HEK293 (cell line): Measurements from ENCODE around the gene SLC41A1.
A peak's percentile ranks its signal among the peaks of the same experiment; 100 is the strongest.

Experiments used
- CTCF ChIA-PET: fragments of 350-600 bp; formaldehyde crosslinking; extraction: SDS; loops from one replicate; lab custom pipeline; 2021; ENCODE audit warnings: antibody characterized with exemption; lab: Yijun Ruan, JAX
- POLR2A ChIA-PET: fragments of 300-600 bp; formaldehyde crosslinking; extraction: SDS; loops from one replicate; lab custom pipeline; 2020; ENCODE audit warnings: antibody characterized with exemption, inconsistent platforms; lab: Yijun Ruan, JAX
- H3K27ac ChIP-seq: fragments of 200-500 bp; sonication (Bioruptor generic); 2 replicates; pipeline ENCODE4 v1.5.1; 2014; ENCODE audit warnings: low read depth, low read length, control low read depth, inconsistent platforms; ENCODE audit errors: extremely low read depth
- H3K36me3 ChIP-seq, 2 experiments: fragments of 200-500 bp in 1 of 2; sonication (Bioruptor generic) in 1 of 2; 1 replicate in 1 of 2; 2 replicates in 1 of 2; pipeline ENCODE4 v1.5.1; 2014 to 2017; ENCODE audit warnings: inconsistent platforms in 2 of 2, low read length in 2 of 2; ENCODE audit not compliant: control insufficient read depth in 2 of 2, insufficient read depth in 1 of 2
- H3K4me1 ChIP-seq: fragments of 200-500 bp; sonication (Bioruptor generic); 2 replicates; pipeline ENCODE4 v1.5.1; 2014; ENCODE audit warnings: mild to moderate bottlenecking, low read length, inconsistent platforms; ENCODE audit not compliant: control insufficient read depth, insufficient read depth
- H3K4me3 ChIP-seq: 2 replicates; pipeline ENCODE4 v1.5.1; 2011; ENCODE audit warnings: low read depth, mild to moderate bottlenecking, control low read depth, low read length, moderate library complexity
- H3K9me3 ChIP-seq: fragments of 200-500 bp; sonication (Bioruptor generic); 2 replicates; pipeline ENCODE4 v1.5.1; 2014; ENCODE audit warnings: low read depth, low read length, inconsistent platforms; ENCODE audit not compliant: control insufficient read depth, insufficient read depth
- BCL11B ChIP-seq: fragments of 450-650 bp; formaldehyde crosslinking; IDR thresholded peaks from 2 replicates; pipeline ENCODE4 v1.5.1; 2016; ENCODE audit warnings: low read depth, missing biosample characterization, missing genetic modification characterization
- BCL6B ChIP-seq: fragments of 450-650 bp; formaldehyde crosslinking; IDR thresholded peaks from 2 replicates; pipeline ENCODE4 v1.5.1; 2017; ENCODE audit warnings: missing biosample characterization, missing genetic modification characterization
- ELK4 ChIP-seq: IDR thresholded peaks from 2 replicates; pipeline ENCODE4 v1.6.1; 2011; ENCODE audit warnings: mild to moderate bottlenecking, low read depth, low read length, borderline replicate concordance
- GLIS2 ChIP-seq: fragments of 450-650 bp; formaldehyde crosslinking; IDR thresholded peaks from 2 replicates; pipeline ENCODE4 v1.5.1; 2016; ENCODE audit warnings: missing biosample characterization, missing genetic modification characterization
- KLF9 ChIP-seq: fragments of 450-650 bp; formaldehyde crosslinking; IDR thresholded peaks from 2 replicates; pipeline ENCODE4 v1.5.1; 2016; ENCODE audit warnings: missing biosample characterization, missing genetic modification characterization, low read depth
- SALL2 ChIP-seq: fragments of 450-650 bp; formaldehyde crosslinking; IDR thresholded peaks from 2 replicates; pipeline ENCODE4 v1.5.0; 2017; ENCODE audit warnings: missing biosample characterization, mild to moderate bottlenecking, missing genetic modification characterization, borderline replicate concordance
- SCRT1 ChIP-seq: fragments of 450-650 bp; formaldehyde crosslinking; IDR thresholded peaks from 2 replicates; pipeline ENCODE4 v1.5.1; 2016; ENCODE audit warnings: missing biosample characterization, missing genetic modification characterization, borderline replicate concordance
- SCRT2 ChIP-seq: fragments of 450-650 bp; formaldehyde crosslinking; IDR thresholded peaks from 2 replicates; pipeline ENCODE4 v1.5.1; 2016; ENCODE audit warnings: missing biosample characterization, missing genetic modification characterization
- ZBTB48 ChIP-seq: fragments of 450-650 bp; formaldehyde crosslinking; IDR thresholded peaks from 2 replicates; pipeline ENCODE4 v1.5.1; 2016; ENCODE audit warnings: missing biosample characterization, missing genetic modification characterization
- ZFP37 ChIP-seq: fragments of 450-650 bp; formaldehyde crosslinking; IDR thresholded peaks from 2 replicates; pipeline ENCODE4 v1.5.1; 2016; ENCODE audit warnings: missing biosample characterization, missing genetic modification characterization
- ZIC2 ChIP-seq: fragments of 450-650 bp; formaldehyde crosslinking; IDR thresholded peaks from 2 replicates; pipeline ENCODE4 v1.5.1; 2016; ENCODE audit warnings: missing biosample characterization, missing genetic modification characterization
- ZNF132 ChIP-seq: fragments of 450-650 bp; formaldehyde crosslinking; IDR thresholded peaks from 2 replicates; pipeline ENCODE4 v1.5.1; 2017; ENCODE audit warnings: missing biosample characterization, missing genetic modification characterization, borderline replicate concordance
- ZNF138 ChIP-seq: fragments of 450-650 bp; formaldehyde crosslinking; IDR thresholded peaks from 2 replicates; pipeline ENCODE4 v1.5.1; 2016; ENCODE audit warnings: missing biosample characterization, missing genetic modification characterization, borderline replicate concordance
- ZNF184 ChIP-seq: fragments of 450-650 bp; IDR thresholded peaks from 2 replicates; pipeline ENCODE4 v1.5.1; 2018; ENCODE audit warnings: missing biosample characterization, mild to moderate bottlenecking, missing genetic modification characterization
- ZNF266 ChIP-seq: fragments of 450-650 bp; formaldehyde crosslinking; IDR thresholded peaks from 2 replicates; pipeline ENCODE4 v1.5.1; 2016; ENCODE audit warnings: missing biosample characterization, missing genetic modification characterization, low read depth
- ZNF280C ChIP-seq: fragments of 450-650 bp; formaldehyde crosslinking; IDR thresholded peaks from 2 replicates; pipeline ENCODE4 v1.5.1; 2016; ENCODE audit warnings: missing biosample characterization, missing genetic modification characterization
- ZNF302 ChIP-seq: fragments of 450-650 bp; formaldehyde crosslinking; IDR thresholded peaks from 2 replicates; pipeline ENCODE4 v1.5.1; 2016; ENCODE audit warnings: missing biosample characterization, missing genetic modification characterization, low read depth
- ZNF354C ChIP-seq: fragments of 450-650 bp; formaldehyde crosslinking; IDR thresholded peaks from 2 replicates; pipeline ENCODE4 v1.5.1; 2016; ENCODE audit warnings: missing biosample characterization, missing genetic modification characterization, low read depth, borderline replicate concordance
- ZNF677 ChIP-seq: fragments of 450-650 bp; IDR thresholded peaks from 2 replicates; pipeline ENCODE4 v1.5.0; 2018; ENCODE audit warnings: missing biosample characterization, mild to moderate bottlenecking, missing genetic modification characterization, moderate library complexity
- ZNF791 ChIP-seq: fragments of 450-650 bp; formaldehyde crosslinking; IDR thresholded peaks from 2 replicates; pipeline ENCODE4 v1.5.1; 2016; ENCODE audit warnings: missing biosample characterization, missing genetic modification characterization
- ZNF792 ChIP-seq: fragments of 450-650 bp; formaldehyde crosslinking; IDR thresholded peaks from 2 replicates; pipeline ENCODE4 v1.5.1; 2016; ENCODE audit warnings: missing biosample characterization, missing genetic modification characterization
- ZSCAN4 ChIP-seq: fragments of 450-650 bp; formaldehyde crosslinking; IDR thresholded peaks from 2 replicates; pipeline ENCODE4 v1.5.1; 2017; ENCODE audit warnings: missing biosample characterization, missing genetic modification characterization

Gene SLC41A1

GRCh38 chr1:205760606-205761005, 52.4 kb downstream of the SLC41A1 start:
- ChIA-PET CTCF (interaction anchor here (0.6 to 0.9 kb wide), 2 partner anchors 12 to 217 kb away, joined by 3 read pairs; no protein-coding TSS in a partner anchor), POLR2A (interaction anchor here (1.2 kb wide), 1 partner anchor 11 kb away, joined by 5 read pairs; no protein-coding TSS in a partner anchor)
- Histone ChIP-seq H3K4me3 (no peak overlapping the region), H3K36me3 (no peaks in the 10 kb centered on the region), H3K4me1 (no peaks in the 10 kb centered on the region), H3K9me3 (no peaks in the 10 kb centered on the region), H3K27ac (no peak overlapping the region)
- TF ChIP-seq GLIS2 (no peak), BCL11B (tag by site-specific recombination) (no peak), ZNF302 (tag by site-specific recombination) (no peak), ZNF280C (tag by site-specific recombination) (no peak), ZIC2 (tag by site-specific recombination) (no peak), ZNF138 (no peak), ZSCAN4 (tag by site-specific recombination) (no peak), ZNF132 (no peak), ZNF792 (tag by site-specific recombination) (no peak), ELK4 (no peak), ZNF677 (tag by site-specific recombination) (no peak), SCRT1 (tag by site-specific recombination) (no peak), ZNF354C (no peak), KLF9 (tag by site-specific recombination) (no peak), ZNF791 (tag by site-specific recombination) (no peak), ZBTB48 (tag by site-specific recombination) (no peak), SALL2 (tag by site-specific recombination) (no peak)

GRCh38 chr1:205756552-205756951, 56.4 kb downstream of the SLC41A1 start:
- ChIA-PET CTCF (no interaction called here), POLR2A (no interaction called here)
- H3K4me3 ChIP-seq: no peak overlapping the region
- no peak overlapping the region for H3K27ac ChIP-seq
- TF ChIP-seq ZNF184 (tag by site-specific recombination): peak; percentile 95
- TF ChIP-seq ZNF266 (tag by site-specific recombination): no peak
- H3K4me1 ChIP-seq: no peaks in the 10 kb centered on the region
- H3K36me3 ChIP-seq: no peaks in the 10 kb centered on the region
- no peaks in the 10 kb centered on the region for H3K9me3 ChIP-seq

- ChIA-PET POLR2A (interaction anchor here (0.6 kb wide), 1 partner anchor 15 kb away, joined by 4 read pairs; no protein-coding TSS in a partner anchor), CTCF (interaction anchor here (0.6 to 1.3 kb wide), 3 partner anchors 41 to 222 kb away, joined by 3 to 9 read pairs (median 4); no protein-coding TSS in a partner anchor)
- H3K9me3 ChIP-seq: no peaks in the 10 kb centered on the region
- no peak overlapping the region for H3K27ac ChIP-seq
- H3K36me3 ChIP-seq: no peaks in the 10 kb centered on the region
- no peaks in the 10 kb centered on the region for H3K4me1 ChIP-seq
- H3K4me3 ChIP-seq: no peak overlapping the region
- TF ChIP-seq BCL6B: no peak
- no peak for TF ChIP-seq ZSCAN4 (tag by site-specific recombination)
- no peak for TF ChIP-seq SCRT2
- TF ChIP-seq ZFP37: no peak
Observed at GRCh38 chr1:205754857-205755256, 58.1 kb downstream of the SLC41A1 start.
